ES-I3 (cell line): ENCODE measurements around the gene ELMOD1.
"Not testable (repeated sequence)": the region's sequence is repeated elsewhere in the genome, so short reads cannot be mapped to it uniquely, and the experiment has no call there.

Source experiments
- H3K36me3 ChIP-seq: 2 replicates; pipeline ENCODE4 v1.6.1; 2013; ENCODE audit warnings: mild to moderate bottlenecking, low read length, control low read depth, moderate library complexity; ENCODE audit not compliant: insufficient read depth
- H3K4me1 ChIP-seq: 2 replicates; pipeline ENCODE4 v1.6.1; 2013; ENCODE audit warnings: mild to moderate bottlenecking, control low read depth, low read length; ENCODE audit not compliant: insufficient read depth
- H3K9ac ChIP-seq: 2 replicates; pipeline ENCODE4 v1.6.1; 2013; ENCODE audit warnings: low read depth, mild to moderate bottlenecking, low read length, moderate library complexity
- H3K9me3 ChIP-seq: 2 replicates; pipeline ENCODE4 v1.6.1; 2013; ENCODE audit warnings: mild to moderate bottlenecking, low read length, moderate library complexity; ENCODE audit not compliant: control insufficient read depth, insufficient read depth

Gene ELMOD1

GRCh38 chr11:107590460-107591377, at the start of gene ELMOD1:
Gene ELMOD1 (plus strand): TSS chr11:107591147. CDS start chr11:107618190, 27,043 bp downstream.
- Histone ChIP-seq H3K36me3 (no peaks in the 10 kb centered on the region), H3K4me1 (peaks cover 8% of the 10 kb centered on the region; the same call in 1 of the 2 replicates), H3K9me3 (no peaks in the 10 kb centered on the region; the same call in 1 of the 2 replicates), H3K9ac (peak within 1 kb of the TSS; percentile 62)

- H3K4me1 ChIP-seq = peaks cover 4% of the 10 kb centered on the region; the same call in 1 of the 2 replicates
- no peaks in the 10 kb centered on the region for H3K9me3 ChIP-seq
- no peak overlapping the region for H3K9ac ChIP-seq
- H3K36me3 ChIP-seq = no peaks in the 10 kb centered on the region
Observed at GRCh38 chr11:107545101-107545514, 45.8 kb upstream of the ELMOD1 start.

DNA sequence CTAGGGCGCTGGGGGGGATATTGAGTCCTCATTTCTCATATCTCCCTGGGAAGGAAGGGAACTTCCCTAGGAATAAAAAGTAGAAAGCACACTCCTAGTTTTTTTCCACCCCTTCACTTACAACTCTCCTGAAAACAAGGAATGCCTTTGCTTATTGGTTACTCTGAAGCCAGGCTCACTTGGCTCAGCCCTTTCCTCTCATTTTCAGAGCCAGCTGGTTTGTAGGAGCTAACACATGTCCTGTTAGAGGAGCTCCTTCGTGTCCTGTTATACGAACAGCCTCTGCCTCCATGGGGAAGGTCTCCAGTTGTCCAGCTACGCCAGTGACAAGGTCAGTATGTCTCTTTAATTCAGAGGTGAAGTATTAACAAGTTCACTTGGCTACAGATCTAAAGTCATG, 43.0 kb upstream of the ELMOD1 start:
- Histone ChIP-seq H3K9ac (no peak overlapping the region), H3K4me1 (peaks cover 4% of the 10 kb centered on the region; the same call in 1 of the 2 replicates), H3K9me3 (no peaks in the 10 kb centered on the region), H3K36me3 (no peaks in the 10 kb centered on the region)

DNA sequence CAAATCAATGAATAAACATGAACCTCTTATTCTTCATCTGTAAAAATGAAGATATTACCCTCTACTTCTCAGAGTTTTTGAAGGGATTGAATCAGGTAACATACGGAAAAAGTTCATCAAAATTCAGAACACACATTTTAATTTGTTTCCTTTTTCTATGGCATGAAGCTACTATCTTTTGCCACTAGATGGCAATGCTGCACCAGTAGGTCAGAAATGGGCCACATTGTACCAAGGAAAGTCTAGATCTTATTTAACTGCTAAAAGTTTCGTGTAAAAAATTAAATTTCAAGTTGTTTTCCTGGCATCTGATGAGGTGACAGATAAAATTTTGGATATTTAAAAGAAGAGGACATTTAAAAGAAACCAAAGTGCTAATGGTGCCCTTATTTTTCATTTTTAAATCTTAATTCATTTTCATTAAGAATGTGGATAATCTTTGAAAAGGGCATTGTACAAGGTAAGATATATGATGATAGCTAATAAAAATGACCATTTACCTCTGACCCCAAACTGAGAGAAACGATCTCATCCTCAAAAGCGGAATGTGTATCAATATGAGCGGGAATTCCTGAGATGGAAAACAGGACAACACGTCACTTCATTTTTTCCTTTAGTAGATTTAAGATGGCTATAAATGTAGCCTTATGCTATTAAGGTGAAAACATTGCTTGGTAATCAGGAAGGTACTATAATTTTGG, 41.5 kb upstream of the ELMOD1 start:
- no peaks in the 10 kb centered on the region for H3K36me3 ChIP-seq

DNA sequence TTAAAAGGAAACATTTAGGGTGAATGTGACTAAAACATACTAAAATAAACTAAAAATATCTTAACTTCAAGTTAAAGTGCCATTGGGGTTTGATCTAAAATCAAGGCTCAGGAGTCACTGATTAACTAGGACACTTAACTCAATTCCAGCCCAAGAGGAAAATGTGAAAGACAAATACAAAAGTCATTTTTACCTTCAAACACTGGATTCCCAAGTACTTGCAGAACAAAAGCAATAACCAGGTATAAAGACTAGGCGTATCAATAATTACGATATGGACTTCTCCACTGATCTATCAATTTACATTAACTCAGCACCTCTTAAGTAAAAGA, 41.0 kb upstream of the ELMOD1 start:
- H3K9ac ChIP-seq = no peak overlapping the region
- H3K4me1 ChIP-seq = peaks cover 4% of the 10 kb centered on the region; the same call in 1 of the 2 replicates
- H3K36me3 ChIP-seq = no peaks in the 10 kb centered on the region
- H3K9me3 ChIP-seq = no peaks in the 10 kb centered on the region

More for the DNA sequence above, 41.5 kb upstream of the ELMOD1 start:
- Histone ChIP-seq H3K9ac (no peak overlapping the region), H3K9me3 (no peaks in the 10 kb centered on the region), H3K4me1 (peaks cover 4% of the 10 kb centered on the region; the same call in 1 of the 2 replicates)

DNA sequence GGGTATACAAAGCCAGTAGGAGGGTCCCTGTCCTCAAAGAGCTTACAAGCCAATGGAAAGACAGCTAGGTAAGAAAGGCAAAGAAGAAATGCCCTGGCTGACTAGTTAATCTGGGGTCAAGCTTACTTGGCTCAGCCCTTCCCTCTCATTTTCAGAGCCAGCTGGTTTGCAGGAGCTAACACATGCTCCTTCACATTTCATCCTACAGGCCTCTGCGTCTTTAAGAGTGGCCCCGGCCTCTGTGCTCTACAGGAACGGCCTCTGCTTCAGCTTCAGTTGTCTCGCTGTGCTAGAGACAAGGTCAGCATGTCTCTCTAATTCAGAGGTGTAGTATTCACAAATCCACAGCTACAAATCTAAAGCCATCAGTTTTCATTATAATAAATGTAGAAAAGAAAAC, 40.6 kb upstream of the ELMOD1 start:
- H3K36me3 ChIP-seq = no peaks in the 10 kb centered on the region
- H3K9me3 ChIP-seq = no peaks in the 10 kb centered on the region
- H3K9ac ChIP-seq = no peak overlapping the region
- H3K4me1 ChIP-seq = peaks cover 3% of the 10 kb centered on the region; the same call in 1 of the 2 replicates

DNA sequence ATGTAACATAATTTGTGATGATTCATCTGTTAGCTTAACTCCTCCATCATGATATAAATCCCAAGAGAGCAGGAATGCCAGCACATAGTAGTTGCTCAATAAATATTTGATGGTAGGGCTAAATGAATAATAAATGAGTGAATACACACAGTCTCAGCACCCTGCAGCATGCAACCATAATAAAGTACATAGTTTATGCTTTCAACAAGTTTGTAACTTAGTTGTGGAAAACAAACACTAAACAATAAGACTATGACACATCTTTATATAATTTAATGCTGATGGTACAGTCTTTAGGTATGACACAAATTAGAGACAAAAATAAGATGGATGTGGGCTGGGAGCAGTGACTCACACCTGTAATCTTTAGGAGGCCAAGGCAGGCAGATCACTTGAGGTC, 29.3 kb upstream of the ELMOD1 start:
- Histone ChIP-seq H3K9ac (no peak overlapping the region), H3K9me3 (no peaks in the 10 kb centered on the region), H3K36me3 (no peaks in the 10 kb centered on the region), H3K4me1 (peaks cover 7% of the 10 kb centered on the region)

GRCh38 chr11:107562647-107563208, 28.2 kb upstream of the ELMOD1 start:
- no peak overlapping the region for H3K9ac ChIP-seq
- H3K36me3 ChIP-seq = no peaks in the 10 kb centered on the region
- no peaks in the 10 kb centered on the region for H3K9me3 ChIP-seq
- H3K4me1 ChIP-seq = peaks cover 7% of the 10 kb centered on the region

GRCh38 chr11:107563702-107564101, 27.2 kb upstream of the ELMOD1 start:
- Histone ChIP-seq H3K4me1 (peaks cover 7% of the 10 kb centered on the region), H3K9me3 (no peaks in the 10 kb centered on the region), H3K9ac (no peak overlapping the region), H3K36me3 (no peaks in the 10 kb centered on the region)

DNA sequence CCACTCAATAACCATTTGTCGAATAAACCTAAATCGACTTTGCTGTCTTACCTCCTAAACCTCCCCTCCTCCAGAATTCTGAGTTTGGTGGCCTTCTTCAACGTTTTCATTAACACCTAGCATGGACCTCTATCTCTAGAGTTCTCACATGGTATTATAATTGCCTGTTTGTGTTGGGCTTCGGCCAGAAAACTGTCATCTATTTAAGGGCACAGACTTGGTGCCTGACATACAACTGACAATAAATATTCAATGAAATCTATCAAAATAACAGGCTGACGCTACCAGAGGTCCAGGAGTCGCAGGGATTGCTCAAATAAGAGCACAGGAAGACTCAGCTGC, 26.1 kb upstream of the ELMOD1 start:
- Histone ChIP-seq H3K4me1 (peaks cover 7% of the 10 kb centered on the region), H3K36me3 (no peaks in the 10 kb centered on the region), H3K9me3 (no peaks in the 10 kb centered on the region), H3K9ac (peak overlapping the region; percentile 78)

GRCh38 chr11:107565219-107565937, 25.6 kb upstream of the ELMOD1 start, which contains the start of gene ALKBH8:
Gene ALKBH8 (minus strand): TSS chr11:107565735. CDS start chr11:107560893, 4,842 bp downstream.
- Histone ChIP-seq H3K4me1 (peaks cover 7% of the 10 kb centered on the region), H3K36me3 (no peaks in the 10 kb centered on the region), H3K9ac (peak within 1 kb of the TSS; percentile 78)

DNA sequence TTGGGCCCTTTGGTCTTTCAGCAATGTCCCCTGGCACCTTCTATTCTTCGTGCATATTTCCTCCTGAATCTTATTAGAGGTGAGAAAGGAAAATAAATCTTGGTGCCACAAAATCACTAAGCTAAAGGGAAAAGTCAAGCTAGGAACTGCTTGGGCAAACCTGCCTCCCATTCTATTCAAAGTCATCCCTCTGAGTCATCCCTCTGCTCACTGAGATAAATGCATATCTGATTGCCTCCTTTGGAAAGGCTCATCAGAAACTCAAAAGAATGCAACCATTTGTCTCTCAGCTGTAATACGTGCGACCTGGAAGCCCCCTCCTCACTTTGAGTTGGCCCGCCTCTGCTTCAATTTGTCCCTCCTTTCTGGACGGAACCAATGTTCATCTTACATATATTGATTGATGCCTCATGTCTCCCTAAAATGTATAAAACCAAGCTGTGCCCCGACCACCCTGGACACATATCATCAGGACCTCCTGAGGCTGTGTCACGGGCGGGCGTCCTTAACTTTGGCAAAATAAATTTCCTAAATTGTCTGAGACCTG, 24.9 kb upstream of the ELMOD1 start:
- not testable (repeated sequence) for H3K9me3 ChIP-seq, H3K36me3 ChIP-seq, H3K4me1 ChIP-seq
- H3K9ac ChIP-seq = peak overlapping the region; percentile 78

More at GRCh38 chr11:107565219-107565937, 25.6 kb upstream of the ELMOD1 start, which contains the start of gene ALKBH8:
- H3K9me3 ChIP-seq = no peaks in the 10 kb centered on the region

DNA sequence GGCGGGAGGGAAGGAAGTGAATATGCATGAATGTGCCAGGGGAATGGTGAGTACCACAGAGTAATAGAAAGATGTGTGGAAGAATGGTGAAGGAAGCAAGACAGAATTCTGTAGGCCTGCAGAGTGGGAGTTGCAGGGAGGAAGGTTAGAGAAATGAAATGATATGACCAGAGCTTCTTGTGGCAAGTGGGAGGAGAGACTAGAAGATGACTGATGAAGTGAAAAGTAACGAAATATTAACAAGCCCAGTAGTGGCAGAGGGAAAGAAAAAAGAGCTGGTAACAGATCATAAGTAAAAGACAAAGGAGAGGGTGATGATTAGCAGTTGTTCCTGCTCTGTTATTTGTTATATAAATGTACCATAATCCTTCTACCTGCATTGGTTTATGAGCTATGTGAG, 24.4 kb upstream of the ELMOD1 start:
- no peak overlapping the region; the same call in 1 of the 2 replicates for H3K9ac ChIP-seq
- H3K4me1 ChIP-seq = peaks cover 7% of the 10 kb centered on the region
- H3K36me3 ChIP-seq = no peaks in the 10 kb centered on the region
- H3K9me3 ChIP-seq = no peaks in the 10 kb centered on the region
